ENCODE data around the gene CCNB1IP1.

DNA sequence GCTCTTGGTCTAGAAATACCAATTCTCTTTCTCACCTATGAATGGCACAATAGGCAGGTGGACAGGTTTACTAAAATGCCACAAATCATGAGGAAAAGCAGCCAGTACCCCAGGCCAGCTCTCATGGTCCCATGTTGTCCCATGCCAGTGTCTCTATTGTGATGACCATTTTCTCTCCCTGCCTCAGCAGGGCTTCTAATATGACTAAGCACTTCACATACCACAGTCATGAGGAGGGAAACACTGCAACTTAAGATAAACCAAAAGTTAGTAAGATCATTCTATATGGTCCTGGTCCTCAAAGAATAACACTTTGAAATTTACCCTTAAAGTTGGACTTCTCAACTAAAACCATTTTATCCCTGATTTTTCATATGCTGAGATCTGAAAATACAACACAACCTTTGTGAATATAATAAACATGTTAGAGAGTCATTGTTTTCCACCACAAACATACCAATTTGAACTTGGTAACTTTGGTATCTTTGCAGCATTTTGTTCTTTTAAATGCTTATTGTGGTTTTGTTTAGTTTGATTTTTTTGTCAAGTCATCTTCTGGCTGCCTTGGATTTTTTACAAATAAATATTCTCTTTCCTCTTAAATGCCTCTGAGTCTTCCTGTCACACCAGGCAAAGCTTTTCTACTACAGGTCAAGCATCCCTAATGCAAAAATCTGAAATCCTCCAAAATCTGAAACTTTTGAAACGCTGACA, 30.9 kb downstream of the CCNB1IP1 start:
- TF ChIP-seq EZH2phosphoT487 (IDR thresholded peaks at IDR 0.05; ENCODE audit: insufficient read depth, low read depth) = no peak
- no peak for TF ChIP-seq EZH2 (IDR thresholded peaks at IDR 0.05; ENCODE audit: insufficient read depth, poor library complexity, severe bottlenecking)
